ENCODE data around the gene ZSCAN10. TPM values are rescaled to one million over a fixed set of nuclear protein-coding genes. Genes with fewer than 3 reads are reported as not detected.
A peak's percentile ranks its signal among the peaks of the same experiment; 100 is the strongest.

The ZSCAN10 gene
- total and polyA plus RNA-seq, 2 of the 13 experiments (the other 11 are each of a cell fraction or from before 2014, with no cell fraction given), result not detected

- TF ChIP-seq PCBP1 (IDR thresholded peaks at IDR 0.05; ENCODE audit: borderline replicate concordance, low read depth, low read length) (no peak), ATRX (CRISPR knock-in tag; IDR thresholded peaks at IDR 0.05; ENCODE audit: borderline replicate concordance) (no peak), KLF16 (CRISPR knock-in tag; IDR thresholded peaks at IDR 0.05) (no peak), POLR2AphosphoS5 (IDR thresholded peaks at IDR 0.05; ENCODE audit: low read depth, low read length) (peak; percentile 90), ZNF883 (CRISPR knock-in tag; IDR thresholded peaks at IDR 0.05; ENCODE audit: not compliant biosample characterization) (no peak), CERS6 (CRISPR knock-in tag; IDR thresholded peaks at IDR 0.05) (no peak), MEIS2 (CRISPR knock-in tag; IDR thresholded peaks at IDR 0.05) (no peak; the same call in 1 of the 2 replicates), HOXA3 (CRISPR knock-in tag; IDR thresholded peaks at IDR 0.05) (peak; percentile 82; the same call in 1 of the 2 replicates), ETV6 (CRISPR knock-in tag; conservative IDR thresholded peaks at IDR 0.05) (no peak), KLF12 (CRISPR knock-in tag; IDR thresholded peaks at IDR 0.05; ENCODE audit: borderline replicate concordance) (0 out of 2 replicates have a peak, but pooled peaks have one; percentile 48), ZNF230 (CRISPR knock-in tag; IDR thresholded peaks at IDR 0.05) (0 out of 2 replicates have a peak, but pooled peaks have one; percentile 45), ZBTB2 (CRISPR knock-in tag; IDR thresholded peaks at IDR 0.05; ENCODE audit: low read depth) (peak; percentile 83; the same call in 1 of the 2 replicates), SRF (IDR thresholded peaks at IDR 0.05; ENCODE audit: low read depth, low read length) (0 out of 2 replicates have a peak, but pooled peaks have one; percentile 54), CCDC6 (CRISPR knock-in tag; IDR thresholded peaks at IDR 0.05) (no peak), SP140L (CRISPR knock-in tag; IDR thresholded peaks at IDR 0.05; ENCODE audit: borderline replicate concordance) (no peak), ZNF143 (CRISPR knock-in tag; IDR thresholded peaks at IDR 0.05) (peak; percentile 90), ZNF703 (CRISPR knock-in tag; IDR thresholded peaks at IDR 0.05; ENCODE audit: borderline replicate concordance) (no peak), CREB3 (CRISPR knock-in tag; IDR thresholded peaks at IDR 0.05) (peak; percentile 68; the same call in 1 of the 2 replicates), ZNF678 (CRISPR knock-in tag; IDR thresholded peaks at IDR 0.05) (0 out of 2 replicates have a peak, but pooled peaks have one; percentile 3), ZNF333 (CRISPR knock-in tag; IDR thresholded peaks at IDR 0.05; ENCODE audit: borderline replicate concordance) (no peak)
- TF ChIP-seq, protein P1, sequence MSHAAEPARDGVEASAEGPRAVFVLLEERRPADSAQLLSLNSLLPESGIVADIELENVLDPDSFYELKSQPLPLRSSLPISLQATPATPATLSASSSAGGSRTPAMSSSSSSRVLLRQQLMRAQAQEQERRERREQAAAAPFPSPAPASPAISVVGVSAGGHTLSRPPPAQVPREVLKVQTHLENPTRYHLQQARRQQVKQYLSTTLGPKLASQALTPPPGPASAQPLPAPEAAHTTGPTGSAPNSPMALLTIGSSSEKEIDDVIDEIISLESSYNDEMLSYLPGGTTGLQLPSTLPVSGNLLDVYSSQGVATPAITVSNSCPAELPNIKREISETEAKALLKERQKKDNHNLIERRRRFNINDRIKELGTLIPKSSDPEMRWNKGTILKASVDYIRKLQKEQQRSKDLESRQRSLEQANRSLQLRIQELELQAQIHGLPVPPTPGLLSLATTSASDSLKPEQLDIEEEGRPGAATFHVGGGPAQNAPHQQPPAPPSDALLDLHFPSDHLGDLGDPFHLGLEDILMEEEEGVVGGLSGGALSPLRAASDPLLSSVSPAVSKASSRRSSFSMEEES (CRISPR knock-in tag; IDR thresholded peaks at IDR 0.05), result 0 out of 2 replicates have a peak, but pooled peaks have one; percentile 22
- TF ChIP-seq, protein P2, sequence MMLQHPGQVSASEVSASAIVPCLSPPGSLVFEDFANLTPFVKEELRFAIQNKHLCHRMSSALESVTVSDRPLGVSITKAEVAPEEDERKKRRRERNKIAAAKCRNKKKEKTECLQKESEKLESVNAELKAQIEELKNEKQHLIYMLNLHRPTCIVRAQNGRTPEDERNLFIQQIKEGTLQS (CRISPR knock-in tag; IDR thresholded peaks at IDR 0.05), result no peak
- TF ChIP-seq, protein P3, sequence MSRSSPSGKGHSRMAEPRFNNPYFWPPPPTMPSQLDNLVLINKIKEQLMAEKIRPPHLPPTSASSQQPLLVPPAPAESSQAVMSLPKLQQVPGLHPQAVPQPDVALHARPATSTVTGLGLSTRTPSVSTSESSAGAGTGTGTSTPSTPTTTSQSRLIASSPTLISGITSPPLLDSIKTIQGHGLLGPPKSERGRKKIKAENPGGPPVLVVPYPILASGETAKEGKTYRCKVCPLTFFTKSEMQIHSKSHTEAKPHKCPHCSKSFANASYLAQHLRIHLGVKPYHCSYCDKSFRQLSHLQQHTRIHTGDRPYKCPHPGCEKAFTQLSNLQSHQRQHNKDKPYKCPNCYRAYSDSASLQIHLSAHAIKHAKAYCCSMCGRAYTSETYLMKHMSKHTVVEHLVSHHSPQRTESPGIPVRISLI (CRISPR knock-in tag; IDR thresholded peaks at IDR 0.05; ENCODE audit: borderline replicate concordance), result peak; percentile 48; the same call in 1 of the 2 replicates
Observed at GRCh38 chr16:3134338-3135125, 35.4 kb upstream of the ZSCAN10 start, which contains the start of gene ZNF213 (continued).
